Stimulated activated CD4-positive, alpha-beta T cell treated with anti-CD3 and anti-CD28 coated beads, Interleukin-4, amount 100 ng/mL, for 1 hour (primary cell): Measurements from ENCODE around the gene ALOXE3.
"Not testable (repeated sequence)": the region's sequence is repeated elsewhere in the genome, so short reads cannot be mapped to it uniquely, and the experiment has no call there.

Source experiments
- DNase-seq: peaks from one replicate; pipeline ENCODE4 v3.0.0-alpha.2; 2020

ALOXE3 gene

DNA sequence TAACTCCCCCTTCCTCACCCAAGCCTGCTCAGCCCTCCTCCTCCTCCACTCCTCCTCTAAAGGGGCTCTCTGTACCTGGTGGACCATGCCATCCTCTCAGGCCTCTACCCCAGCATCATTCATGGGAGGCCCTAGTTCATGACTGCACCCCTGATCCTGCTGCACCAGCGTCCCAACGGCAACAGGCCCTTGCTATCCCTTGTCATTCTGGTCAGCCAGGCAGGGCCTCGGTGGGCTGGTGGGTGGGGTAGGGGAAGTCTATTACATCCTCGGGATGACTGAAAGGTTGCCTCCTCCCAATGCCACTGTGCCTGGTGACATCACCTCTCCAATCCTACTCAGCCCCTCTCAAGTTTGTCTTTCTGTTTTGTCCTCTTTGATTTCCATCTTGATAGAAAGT, 50.5 kb downstream of the ALOXE3 start:
- DNase-seq: no peak

DNA sequence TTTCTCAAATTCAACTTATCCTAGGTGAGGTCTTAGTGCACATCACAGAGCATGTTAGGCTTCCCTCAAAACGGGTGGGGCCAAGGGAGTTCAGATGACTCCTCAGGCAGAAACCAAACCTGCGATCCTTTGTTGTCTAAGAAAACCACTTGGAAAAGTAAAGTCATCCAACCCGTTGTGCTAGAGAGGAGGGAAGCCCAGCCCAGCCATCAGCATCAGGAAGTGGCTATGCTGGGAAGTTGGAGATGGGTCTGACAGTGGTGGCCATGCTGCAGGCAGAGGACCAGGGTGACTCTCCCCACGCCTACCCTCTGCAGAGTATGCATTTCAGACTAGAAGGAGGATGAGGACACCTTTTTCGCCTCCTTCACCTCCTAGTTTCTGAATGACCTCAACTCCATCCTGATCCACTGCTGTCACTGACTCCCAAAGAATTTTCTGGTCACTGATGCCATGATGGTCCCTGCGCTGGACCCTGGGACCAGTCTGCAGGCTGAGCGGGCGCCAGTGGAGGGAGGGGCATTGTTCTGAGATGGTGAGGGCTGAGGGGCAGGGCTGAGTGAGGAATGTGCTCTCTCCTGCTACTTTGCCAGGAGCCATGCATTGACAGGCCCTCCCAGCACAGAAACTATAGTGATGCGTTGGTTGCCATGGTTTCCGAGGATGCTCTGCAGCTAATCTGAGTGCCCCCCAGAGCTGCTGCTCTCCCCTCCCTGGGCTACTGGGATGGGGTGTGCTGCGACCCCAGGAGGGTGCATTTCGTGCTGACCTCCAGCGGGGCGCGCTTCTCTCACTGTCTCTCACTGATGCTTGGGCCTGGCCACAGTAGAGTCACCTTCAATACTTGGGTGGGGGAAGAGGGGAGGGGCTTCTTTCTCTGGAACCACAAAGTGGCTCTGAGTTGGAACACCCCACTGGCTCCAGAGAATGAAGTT, 51.2 kb downstream of the ALOXE3 start:
- DNase-seq: no peak

DNA sequence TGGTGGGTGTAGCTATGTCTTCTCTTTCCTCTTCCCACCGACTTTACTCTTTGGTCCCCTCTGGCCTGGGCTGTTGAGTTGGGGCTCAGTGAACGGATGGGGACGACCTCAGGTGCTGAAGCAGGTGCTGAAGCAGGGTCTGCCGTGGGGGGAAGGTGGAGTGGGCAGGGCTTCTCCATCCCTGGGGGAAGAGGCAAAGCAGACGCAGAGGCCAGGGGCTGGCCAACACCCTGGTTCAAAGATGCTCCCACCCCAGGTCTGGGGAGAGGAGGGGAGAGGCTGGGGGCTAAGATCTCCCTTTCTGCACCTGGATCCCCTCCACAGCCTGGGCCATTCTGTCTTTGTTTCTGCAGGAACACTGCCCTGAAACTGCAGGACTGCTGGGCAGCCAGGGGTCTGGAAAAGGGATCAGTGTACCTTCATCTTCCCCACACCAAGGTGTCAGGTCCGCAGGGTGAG, 53.7 kb downstream of the ALOXE3 start:
- no peak for DNase-seq

DNA sequence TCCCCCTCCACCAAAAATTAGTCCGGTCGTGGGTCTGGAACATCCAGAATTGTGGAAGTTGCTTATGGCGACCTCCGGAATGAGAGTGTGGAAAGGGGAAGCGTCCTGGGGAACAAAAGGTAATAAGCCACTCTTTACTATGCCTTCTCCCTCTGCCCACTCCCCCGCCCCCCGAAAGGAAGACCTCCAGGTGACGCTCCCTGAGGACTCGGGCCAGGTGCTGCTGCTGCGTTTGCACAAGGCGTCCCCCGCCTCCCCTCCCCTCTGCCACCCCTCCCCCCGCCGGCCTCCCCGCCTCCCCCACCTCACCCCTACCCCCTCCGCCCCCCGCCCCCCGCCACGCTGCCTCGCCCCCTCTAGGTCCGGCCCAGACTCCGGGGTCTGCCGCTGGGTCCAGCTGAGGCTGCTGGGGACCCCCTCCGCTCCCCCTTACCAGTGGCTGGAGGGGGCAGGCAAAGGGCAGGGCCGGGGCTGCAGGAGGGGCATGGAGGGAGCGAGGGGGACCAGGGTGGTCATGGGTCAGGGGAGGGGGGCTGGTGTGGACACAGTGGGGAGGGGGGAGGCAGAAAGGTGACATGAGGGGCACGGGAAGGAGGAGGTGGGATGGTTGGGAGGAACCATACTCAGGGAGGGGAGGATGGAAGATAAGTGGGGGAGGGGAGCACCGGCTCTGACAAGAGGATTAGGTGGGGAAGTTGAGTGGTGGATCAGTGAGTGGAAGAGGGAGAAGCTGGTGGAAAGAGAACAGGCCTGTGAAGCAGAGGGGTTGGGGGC, 54.4 kb downstream of the ALOXE3 start:
- DNase-seq: no peak

DNA sequence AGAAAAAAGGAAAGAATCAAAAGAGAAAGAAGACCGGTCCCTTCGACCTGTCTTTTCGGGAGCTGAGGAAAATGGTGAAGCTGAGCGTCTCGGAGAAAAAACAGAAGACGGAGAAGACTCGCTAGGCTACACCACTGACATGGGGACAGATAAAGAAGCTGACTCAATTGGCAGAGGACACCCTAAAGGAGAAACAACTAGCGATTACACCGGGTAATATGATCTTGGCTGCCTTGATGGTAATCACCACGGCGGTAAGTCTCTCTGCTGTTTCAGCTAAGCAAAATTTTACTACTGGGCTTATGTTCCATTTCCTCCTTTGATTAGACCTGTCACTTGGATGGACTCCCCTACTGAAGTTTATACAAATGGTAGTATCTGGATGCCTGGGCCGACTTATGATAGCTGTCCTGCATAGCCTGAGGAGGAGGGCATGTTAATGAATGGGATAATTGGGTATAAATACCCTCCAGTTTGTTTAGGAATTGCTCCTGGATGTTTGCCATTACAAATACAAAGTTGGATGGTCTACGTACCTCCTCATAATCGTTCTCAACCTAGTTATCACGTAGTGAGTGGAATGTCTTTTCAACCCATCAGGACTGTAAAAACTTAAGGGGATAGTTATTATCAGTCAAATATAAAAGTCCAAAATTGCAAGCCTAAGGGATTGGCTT, 55.4 kb downstream of the ALOXE3 start:
- DNase-seq: no peak

DNA sequence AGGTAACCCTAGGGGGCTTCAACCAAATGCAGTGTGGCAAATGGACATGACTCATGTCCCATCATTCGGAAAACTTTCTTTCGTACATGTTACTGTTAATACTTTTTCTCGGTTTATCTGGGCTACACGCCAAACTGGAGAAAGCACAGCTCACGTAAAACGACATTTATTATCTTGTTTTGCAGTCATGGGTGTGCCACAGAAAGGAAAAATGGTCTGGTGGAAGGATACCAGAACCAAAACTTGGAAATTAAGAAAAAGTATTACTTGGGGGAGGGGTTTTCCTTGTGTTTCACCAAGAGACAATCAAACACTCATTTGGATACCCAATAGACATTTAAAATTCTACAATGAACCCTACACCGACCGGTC, 55.9 kb downstream of the ALOXE3 start:
- DNase-seq: no peak

DNA sequence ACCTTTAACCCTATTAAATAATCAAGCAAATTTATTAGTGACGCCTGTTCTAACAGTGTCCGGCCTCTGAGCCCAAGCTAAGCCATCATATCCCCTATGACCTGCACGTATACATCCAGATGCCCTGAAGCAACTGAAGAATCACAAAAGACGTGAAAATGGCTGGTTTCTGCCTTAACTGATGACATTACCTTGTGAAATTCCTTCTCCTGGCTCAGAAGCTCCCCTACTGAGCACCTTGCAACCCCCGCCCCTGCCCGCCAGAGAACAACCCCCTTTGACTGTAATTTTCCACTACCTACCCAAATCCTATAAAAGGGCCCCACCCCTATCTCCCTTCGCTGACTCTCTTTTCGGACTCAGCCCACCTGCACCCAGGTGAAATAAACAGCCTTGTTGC, 56.5 kb downstream of the ALOXE3 start:
- not testable (repeated sequence) for DNase-seq

DNA sequence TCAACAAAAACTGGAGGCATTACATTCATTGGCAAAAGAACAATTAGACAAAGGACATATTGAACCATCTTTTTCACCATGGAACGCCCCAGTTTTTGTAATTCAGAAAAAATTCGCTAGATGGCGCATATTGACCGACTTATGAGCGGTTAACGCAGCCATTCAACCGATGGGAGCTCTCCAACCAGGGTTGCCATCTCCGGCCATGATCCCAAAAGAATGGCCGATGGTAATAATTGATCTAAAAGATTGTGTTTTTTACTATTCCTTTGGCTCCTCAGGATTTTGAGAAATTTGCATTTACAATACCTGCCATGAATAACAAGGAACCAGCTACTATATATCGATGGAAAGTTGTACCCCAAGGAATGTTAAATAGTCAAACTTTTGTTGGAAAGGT, 58.0 kb downstream of the ALOXE3 start:
- peak; percentile 16 for DNase-seq

DNA sequence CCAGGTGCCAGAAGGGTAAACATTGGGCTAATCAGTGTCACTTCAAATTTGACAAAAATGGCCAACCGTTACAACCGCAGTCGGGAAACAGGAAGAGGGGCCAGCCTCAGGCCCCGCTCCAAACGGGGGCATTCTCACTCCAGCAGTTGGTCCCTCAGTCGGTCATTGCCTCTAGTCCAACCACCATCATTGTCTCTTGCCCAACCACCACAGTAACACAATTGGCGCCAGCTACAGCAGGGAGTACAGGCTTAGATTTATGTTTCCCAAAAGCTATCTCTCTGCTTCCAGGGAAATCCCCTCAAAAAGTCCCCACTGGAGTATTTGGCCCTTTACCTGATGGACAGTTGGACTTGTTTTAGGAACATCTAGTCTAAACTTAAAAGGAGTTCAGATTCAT, 59.2 kb downstream of the ALOXE3 start:
- no peak for DNase-seq

DNA sequence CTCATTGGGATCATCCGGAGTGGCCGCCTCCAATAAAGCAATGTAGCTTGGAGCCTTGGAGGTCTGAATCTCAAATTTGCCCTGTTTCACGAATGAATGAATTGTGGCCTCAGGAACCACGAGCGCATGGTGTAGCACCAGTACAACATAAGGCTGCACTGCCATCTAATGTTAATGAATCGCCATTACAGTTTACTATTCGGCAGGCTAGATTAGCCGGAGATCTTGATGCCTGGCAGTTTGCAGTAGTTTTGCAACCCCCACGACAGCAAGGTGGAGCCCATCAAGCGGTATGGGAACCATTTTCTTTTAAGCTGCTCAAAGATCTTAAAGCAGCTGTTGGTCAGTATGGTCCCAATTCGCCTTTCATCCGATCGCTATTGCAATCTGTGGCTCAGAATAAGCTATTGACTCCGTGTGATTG, 60.6 kb downstream of the ALOXE3 start:
- peak; percentile 25 for DNase-seq

DNA sequence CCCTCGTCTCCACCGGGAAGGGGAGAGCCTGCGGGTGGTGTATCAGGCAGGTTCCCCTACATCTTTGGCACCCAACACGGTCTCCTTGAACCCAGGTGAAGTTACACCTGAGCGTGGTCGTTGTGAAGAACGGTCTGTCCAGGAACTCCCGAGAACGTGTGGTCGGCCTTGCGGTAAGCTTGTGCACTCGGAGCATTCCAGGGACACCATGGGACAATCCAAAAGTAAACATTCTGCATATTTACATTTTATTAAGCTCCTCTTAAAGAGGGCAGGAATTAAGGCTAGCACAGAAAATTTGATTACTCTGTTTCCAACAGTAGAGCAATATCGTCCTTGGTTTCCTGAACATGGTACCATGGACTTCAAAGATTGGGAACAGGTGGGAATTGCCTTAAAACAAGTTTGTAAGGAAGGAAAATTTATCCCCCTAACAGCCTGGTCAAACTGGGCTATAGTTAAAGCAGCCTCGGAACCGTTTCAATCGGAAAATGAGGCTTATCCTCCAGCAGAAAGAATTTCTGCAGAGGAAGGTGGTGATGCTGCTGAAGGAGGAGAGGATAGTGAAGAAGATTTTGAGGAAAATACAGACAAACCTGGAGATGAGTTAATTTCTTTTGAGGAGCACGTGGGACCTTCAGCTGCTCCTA, 61.2 kb downstream of the ALOXE3 start:
- DNase-seq: no peak

DNA sequence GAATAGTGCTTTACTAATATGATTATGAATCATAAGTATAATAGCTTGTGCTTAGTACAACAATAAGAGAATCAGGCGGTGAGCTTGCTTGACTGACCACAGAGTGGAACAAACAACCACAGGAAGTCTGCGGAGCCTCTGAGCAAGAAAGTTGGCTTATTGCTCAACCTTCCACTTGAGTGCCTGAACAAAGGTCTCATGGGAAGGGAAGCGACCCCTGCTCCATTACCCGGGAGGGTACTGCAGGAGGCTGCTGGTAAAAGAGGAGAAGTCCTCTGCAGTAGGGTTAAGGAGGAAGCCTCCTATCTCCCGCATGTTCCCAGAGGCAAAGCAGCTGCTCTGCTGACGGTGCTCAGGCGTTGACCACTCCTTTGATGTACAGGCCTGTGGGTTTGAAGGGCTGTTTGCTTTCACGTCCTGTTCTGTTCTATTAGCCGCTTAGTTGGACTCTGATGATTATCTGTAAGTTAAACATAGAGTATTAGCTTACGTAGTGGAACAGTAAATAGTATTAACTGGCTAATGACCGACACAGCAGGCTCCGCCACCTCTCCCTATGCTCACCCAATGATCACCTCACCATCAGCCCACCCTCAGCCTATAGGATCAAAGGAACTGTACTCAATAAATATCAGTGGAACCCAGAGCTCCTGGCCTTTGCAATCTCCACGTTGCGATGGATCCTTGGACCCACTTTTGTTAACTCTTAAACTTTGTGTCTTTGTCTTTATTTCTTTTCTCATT, 61.9 kb downstream of the ALOXE3 start:
- DNase-seq: no peak

DNA sequence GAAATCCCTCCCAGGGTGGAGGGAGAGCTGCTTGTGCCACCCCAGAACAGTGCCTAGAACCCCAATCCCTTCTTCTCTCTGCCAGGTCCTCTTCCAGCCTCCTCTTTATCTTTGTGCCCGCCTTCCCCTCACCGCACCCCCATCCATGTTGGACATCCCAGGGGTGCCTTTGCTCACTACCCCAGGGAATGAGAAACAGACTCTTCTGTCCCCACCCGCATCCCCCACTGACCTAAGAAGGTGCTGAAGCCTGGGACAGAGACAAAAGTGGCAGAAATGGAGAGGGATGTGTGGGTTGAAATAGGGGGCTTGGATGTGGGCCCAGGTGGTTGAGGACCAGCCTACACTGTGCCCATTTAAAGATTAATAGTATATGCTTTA, 62.5 kb downstream of the ALOXE3 start:
- DNase-seq: no peak

DNA sequence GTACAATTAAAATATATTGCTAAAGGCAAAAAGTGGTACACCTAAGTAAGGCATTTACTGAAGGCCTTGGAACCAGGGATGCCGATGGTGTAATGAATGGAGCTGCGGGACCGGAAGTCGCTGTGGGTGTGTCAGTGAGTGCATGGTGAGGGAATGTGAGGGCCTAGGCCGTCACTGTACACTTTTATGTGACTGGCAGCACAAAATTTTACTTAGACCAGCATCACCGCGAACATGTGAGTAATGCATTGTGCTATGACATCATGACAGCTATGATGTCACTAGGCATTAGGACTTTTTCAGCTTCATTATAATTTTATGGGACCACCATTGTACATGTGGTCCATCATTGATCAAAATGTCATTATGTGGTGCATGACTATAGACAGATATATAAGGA, 64.7 kb downstream of the ALOXE3 start:
- no peak for DNase-seq

DNA sequence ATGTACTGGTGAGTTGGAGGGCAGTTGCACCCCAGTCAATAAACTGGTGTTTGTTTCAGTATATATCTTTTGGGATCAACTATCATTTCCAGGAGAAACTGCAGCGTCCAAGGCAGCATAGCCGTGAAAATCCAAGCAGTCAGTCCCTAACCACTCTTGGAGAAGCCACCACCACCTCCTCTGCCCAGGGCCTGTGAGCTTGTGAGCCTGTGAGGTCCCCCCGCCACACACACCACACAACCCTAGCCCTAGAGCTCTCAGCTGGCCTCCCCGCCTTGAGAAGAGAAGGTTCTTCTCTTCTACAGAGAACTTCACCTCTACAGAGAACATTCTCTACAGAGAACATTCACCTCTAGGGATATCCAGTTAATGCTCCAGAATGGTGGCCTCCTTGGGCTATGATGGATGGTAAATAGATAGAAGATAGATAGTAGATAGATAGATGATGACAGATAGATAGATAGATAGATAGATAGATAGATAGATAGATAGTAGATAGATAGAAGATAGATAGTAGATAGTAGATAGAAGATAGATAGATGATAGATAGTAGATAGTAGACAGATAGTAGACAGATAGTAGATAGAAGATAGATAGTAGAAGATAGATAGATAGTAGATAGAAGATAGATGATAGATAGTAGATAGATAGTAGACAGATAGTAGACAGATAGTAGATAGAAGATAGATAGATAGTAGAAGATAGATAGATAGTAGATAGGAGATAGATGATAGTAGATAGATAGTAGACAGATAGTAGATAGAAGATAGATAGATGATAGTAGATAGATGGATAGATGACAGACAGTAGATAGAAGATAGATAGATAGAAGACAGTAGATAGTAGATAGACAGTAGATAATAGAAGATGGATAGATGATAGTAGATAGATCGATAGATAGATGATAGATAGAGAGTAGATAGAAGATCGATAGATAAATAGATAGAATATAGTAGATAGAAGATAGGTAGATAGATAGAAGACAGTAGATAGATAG, 65.8 kb downstream of the ALOXE3 start:
- no peak for DNase-seq

DNA sequence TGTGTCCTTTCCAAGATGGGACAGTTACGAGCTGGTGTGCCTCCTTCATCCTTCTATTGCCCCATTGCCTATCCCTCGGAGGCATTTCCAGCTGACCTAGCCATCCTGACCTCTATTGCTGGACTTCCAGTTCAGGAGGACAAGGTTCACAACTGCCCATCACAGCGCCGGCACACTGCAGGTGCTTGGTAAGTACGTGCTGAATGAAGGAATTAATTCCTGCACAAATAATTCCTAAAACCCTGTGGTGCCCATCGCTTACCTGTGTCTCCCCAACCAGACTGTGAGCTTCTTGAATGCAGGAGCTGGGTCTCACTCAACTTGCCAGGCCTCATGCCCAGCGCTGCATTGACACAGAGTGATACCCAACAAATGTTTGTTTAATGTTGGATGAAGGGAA, 66.5 kb downstream of the ALOXE3 start:
- no peak for DNase-seq

DNA sequence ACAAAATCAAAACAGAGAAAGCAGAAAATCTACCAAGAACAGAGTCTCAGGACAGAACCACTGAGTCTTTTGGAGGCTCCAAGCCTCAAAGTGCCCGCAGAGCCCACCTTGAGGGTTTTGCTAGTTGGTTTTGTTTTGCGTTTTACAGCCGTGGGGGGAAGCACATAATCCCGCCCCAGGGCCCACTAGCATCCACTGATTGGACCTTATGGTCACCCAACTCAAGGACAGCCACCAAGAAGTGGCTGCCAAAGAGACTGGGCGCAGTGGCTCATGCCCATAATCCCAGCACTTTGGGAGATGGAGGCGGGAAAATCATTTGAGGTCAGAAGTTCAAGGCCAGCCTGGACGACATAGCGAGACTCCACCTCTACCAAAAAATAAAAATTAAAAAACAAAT, 69.6 kb downstream of the ALOXE3 start:
- DNase-seq: no peak

DNA sequence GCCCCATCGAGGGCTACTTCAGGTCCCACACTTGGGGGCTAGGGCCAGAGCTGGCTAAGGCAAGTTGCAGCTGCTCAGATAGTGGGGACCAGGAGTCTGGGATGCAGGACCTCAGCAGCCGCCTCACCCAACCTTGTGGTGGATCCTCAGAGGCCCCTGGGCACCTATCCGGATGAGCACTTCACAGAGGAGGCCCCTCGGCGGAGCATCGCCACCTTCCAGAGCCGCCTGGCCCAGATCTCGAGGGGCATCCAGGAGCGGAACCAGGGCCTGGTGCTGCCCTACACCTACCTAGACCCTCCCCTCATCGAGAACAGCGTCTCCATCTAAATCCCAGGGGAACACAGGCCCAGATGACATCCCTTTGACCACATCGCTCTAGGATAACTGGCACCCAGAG, 70.1 kb downstream of the ALOXE3 start:
- DNase-seq: no peak

DNA sequence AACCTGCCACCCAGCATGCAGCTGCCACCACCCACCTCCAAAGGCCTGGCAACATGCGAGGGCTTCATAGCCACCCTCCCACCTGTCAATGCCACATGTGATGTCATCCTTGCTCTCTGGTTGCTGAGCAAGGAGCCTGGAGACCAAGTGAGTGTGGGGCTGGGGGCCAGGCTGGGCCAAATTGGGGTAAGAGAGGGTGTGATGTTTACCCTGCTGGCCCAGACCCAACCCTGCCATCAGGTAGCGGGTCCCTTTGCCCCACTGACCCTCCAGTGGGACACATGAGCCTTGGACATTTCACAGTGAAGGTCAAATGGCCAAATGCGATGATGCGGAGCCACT, 70.6 kb downstream of the ALOXE3 start:
- DNase-seq: no peak

DNA sequence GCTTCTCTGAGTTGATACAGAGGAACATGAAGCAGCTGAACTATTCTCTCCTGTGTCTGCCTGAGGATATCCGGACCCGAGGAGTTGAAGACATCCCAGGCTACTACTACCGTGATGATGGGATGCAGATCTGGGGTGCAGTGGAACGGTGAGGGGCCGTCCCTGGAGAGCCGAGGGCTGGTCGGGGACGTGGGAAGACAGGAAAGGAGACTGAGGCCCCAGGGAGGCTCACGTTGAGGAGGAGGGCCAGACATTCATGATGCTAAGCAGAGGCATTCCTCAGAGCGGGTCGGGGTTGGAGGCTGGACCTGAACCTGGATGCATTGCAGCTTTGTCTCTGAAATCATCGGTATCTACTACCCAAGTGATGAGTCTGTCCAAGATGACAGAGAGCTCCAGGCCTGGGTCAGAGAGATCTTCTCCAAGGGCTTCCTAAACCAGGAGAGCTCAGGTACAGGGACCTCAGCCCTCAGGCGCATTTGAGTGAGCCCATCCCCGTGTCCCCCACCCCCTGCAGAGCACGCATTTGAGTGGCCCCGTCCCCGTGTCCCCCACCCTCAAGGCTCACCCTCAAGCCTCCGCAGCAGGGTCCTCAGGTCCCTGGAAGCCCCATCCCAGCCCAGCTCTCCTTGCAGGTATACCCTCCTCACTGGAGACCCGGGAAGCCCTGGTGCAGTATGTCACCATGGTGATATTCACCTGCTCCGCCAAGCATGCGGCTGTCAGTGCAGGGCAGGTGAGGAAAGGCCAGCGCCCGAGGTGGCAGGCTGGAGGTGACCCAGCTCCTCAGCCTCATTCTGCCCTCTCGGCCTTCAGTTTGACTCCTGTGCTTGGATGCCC, 71.2 kb downstream of the ALOXE3 start:
- no peak for DNase-seq
